H1 (cell line): ENCODE measurements around the gene PRR36.

Source experiments
- CHD1 ChIP-seq: IDR thresholded peaks from 2 replicates; pipeline ENCODE4 v1.6.1; 2012; ENCODE audit warnings: low read depth, low read length, improper control_type of control experiment
- CTCF ChIP-seq, 3 experiments: IDR thresholded peaks; 1 replicate in 2 of 3; 2 replicates in 1 of 3; pipeline versions ENCODE4 v1.5.1 to v1.6.1; 2011; ENCODE audit warnings: low read length in 3 of 3, mild to moderate bottlenecking in 3 of 3, inconsistent platforms in 2 of 3, low read depth in 1 of 3, moderate library complexity in 1 of 3; ENCODE audit not compliant: insufficient read depth in 1 of 3; ENCODE audit errors: control extremely low read depth in 1 of 3
- EZH2 ChIP-seq: fragments of 200-600 bp; sonication (generic); IDR thresholded peaks from 2 replicates; pipeline ENCODE4 v1.7.1; 2012; ENCODE audit warnings: low read depth, mild to moderate bottlenecking, moderate library complexity, low read length, inconsistent platforms; ENCODE audit not compliant: severe bottlenecking
- GTF2F1 ChIP-seq: IDR thresholded peaks from 2 replicates; pipeline ENCODE4 v1.6.1; 2012; ENCODE audit warnings: low read depth, low read length, improper control_type of control experiment, borderline replicate concordance
- MAX ChIP-seq: IDR thresholded peaks from 2 replicates; pipeline ENCODE4 v1.6.1; 2012; ENCODE audit warnings: inconsistent platforms
- NRF1 ChIP-seq: IDR thresholded peaks from 2 replicates; pipeline ENCODE4 v1.6.1; 2011; ENCODE audit warnings: mild to moderate bottlenecking, low read depth, low read length, improper control_type of control experiment
- POLR2A ChIP-seq, 2 experiments: IDR thresholded peaks; 1 replicate in 1 of 2; 2 replicates in 1 of 2; pipeline ENCODE4 v1.6.1; 2011; ENCODE audit warnings: low read depth in 2 of 2, low read length in 2 of 2, mild to moderate bottlenecking in 2 of 2; ENCODE audit errors: control extremely low read depth in 1 of 2
- POLR2AphosphoS5 ChIP-seq: IDR thresholded peaks from 2 replicates; pipeline ENCODE4 v1.6.1; 2011; ENCODE audit warnings: low read depth, low read length
- RNF2 ChIP-seq: fragments of 200-900, 300-1000 bp; sonication (generic); IDR thresholded peaks from 2 replicates; pipeline ENCODE4 v1.7.1; 2016; ENCODE audit warnings: borderline replicate concordance, low read depth, mild to moderate bottlenecking, antibody characterized with exemption, low read length; ENCODE audit not compliant: poor library complexity, severe bottlenecking; ENCODE audit errors: missing control alignments
- TAF1 ChIP-seq: IDR thresholded peaks from 2 replicates; pipeline ENCODE4 v1.6.1; 2011; ENCODE audit warnings: mild to moderate bottlenecking, low read depth, low read length
- USF2 ChIP-seq: IDR thresholded peaks from 2 replicates; pipeline ENCODE4 v1.6.1; 2011; ENCODE audit warnings: low read length, improper control_type of control experiment
- ZNF274 ChIP-seq: IDR thresholded peaks from 2 replicates; pipeline ENCODE4 v1.7.0; 2012; ENCODE audit warnings: low read length, borderline replicate concordance; ENCODE audit errors: extremely low read depth

GRCh38 chr19:7916103-7916954 is 42.1 kb upstream of the PRR36 start:
- TF ChIP-seq USF2 (no peak), RNF2 (no peak), POLR2A (IDR thresholded peaks at IDR 0.05; ENCODE audit: control extremely low read depth in 1 of 2, low read depth in 2 of 2, low read length in 2 of 2) (no peak), NRF1 (no peak), EZH2 (peak; percentile 43), CHD1 (no peak), TAF1 (no peak), ZNF274 (no peak), MAX (peak; percentile 29; the same call in 1 of the 2 replicates), POLR2AphosphoS5 (no peak), CTCF (IDR thresholded peaks at IDR 0.05; ENCODE audit: control extremely low read depth in 1 of 3, insufficient read depth in 1 of 3, low read depth in 1 of 3, low read length in 3 of 3) (peak in 2 of 3 experiments; percentile 30 to 40; a peak in 3 of 4 replicates), GTF2F1 (no peak)
